Stomach (tissue), 9 donors: Measurements from ENCODE around the gene CYP2A6. TPM values are rescaled to one million over a fixed set of nuclear protein-coding genes. Genes with fewer than 3 reads are reported as not detected.
"Not testable (repeated sequence)": the region's sequence is repeated elsewhere in the genome, so short reads cannot be mapped to it uniquely, and the experiment has no call there.

ENCODE experiments used
- DNase-seq, 2 donors: peaks; one replicate each; pipeline versions ENCODE4 v3.0.0 to v3.0.0-alpha.2; 2013 to 2019
- H3K27ac ChIP-seq, 5 donors: fragments of 200-600 bp in 4 of 5; sonication (generic) in 4 of 5; one replicate each; pipeline ENCODE4 v1.5.1; 2013 to 2019; ENCODE audit warnings: mild to moderate bottlenecking in 1 of 5, moderate library complexity in 1 of 5
- H3K27me3 ChIP-seq, 3 donors: fragments of 200-600 bp; sonication (generic); one replicate each; pipeline ENCODE4 v1.5.1; 2017 to 2019; ENCODE audit warnings: mixed run types in 1 of 3
- H3K36me3 ChIP-seq, 4 donors: fragments of 200-600 bp; sonication (generic); 1 replicate in 3 of 4; 2 replicates in 1 of 4; pipeline ENCODE4 v1.5.1; 2016 to 2019
- H3K4me1 ChIP-seq, 4 donors: fragments of 200-600 bp; sonication (generic); one replicate each; pipeline ENCODE4 v1.5.1; 2016 to 2019
- H3K4me3 ChIP-seq, 4 donors: fragments of 200-600 bp; sonication (generic) in 3 of 4; one replicate each; pipeline ENCODE4 v1.5.1; 2016 to 2019; ENCODE audit warnings: mild to moderate bottlenecking in 1 of 4
- H3K9me3 ChIP-seq, 4 donors: fragments of 200-600 bp; sonication (generic); one replicate each; pipeline ENCODE4 v1.5.1; 2016 to 2019
- CTCF ChIP-seq, 7 experiments: fragments of 450-650 bp in 4 of 7; fragments of 200-600 bp in 3 of 7; sonication (generic) in 3 of 7; IDR thresholded peaks; one replicate each; pipeline ENCODE4 v1.5.1; 2016 to 2019; ENCODE audit warnings: antibody characterized with exemption in 7 of 7, control low read depth in 2 of 7, mild to moderate bottlenecking in 1 of 7
- EP300 ChIP-seq: sonication (generic); formaldehyde crosslinking; IDR thresholded peaks from one replicate; pipeline ENCODE4 v1.6.1; 2017; ENCODE audit warnings: antibody characterized with exemption
- POLR2A ChIP-seq, 4 donors: fragments of 450-650 bp; IDR thresholded peaks; one replicate each; pipeline ENCODE4 v1.6.1; 2016; ENCODE audit warnings: antibody characterized with exemption in 4 of 4, control low read depth in 2 of 4, mild to moderate bottlenecking in 1 of 4, moderate library complexity in 1 of 4
- POLR2AphosphoS5 ChIP-seq, 3 donors: sonication (generic); formaldehyde crosslinking; IDR thresholded peaks; one replicate each; pipeline ENCODE4 v1.6.1; 2016; ENCODE audit warnings: antibody characterized with exemption in 3 of 3
- WGBS, 5 donors: extraction: QIAGEN DNeasy Blood & Tissue Kit in 3 of 5; methylation state at CpG; one replicate each; pipeline versions ENCODE4 v1.1.5 to v1.1.7; 2013 to 2018; 5-methylcytosine and 5-hydroxymethylcytosine counted together
- intact Hi-C: fragments of 100-400 bp; cut with DNase I; formaldehyde crosslinking; loops from one replicate; pipeline ENCODE4 v1.15.1; 2023; ENCODE audit warnings: low total_unique reads
- polyA plus RNA-seq, 3 donors: library from polyadenylated mRNA; stranded (reverse); fragments of 200-250 nt; gene quantifications; one replicate each; pipeline ENCODE4 v1.2.3, GENCODE V29; 2013
- total RNA-seq, 5 donors: library from RNA; depleted of rRNA; stranded (reverse); fragments of >200 nt; gene quantifications; one replicate each; pipeline versions ENCODE4 v1.1.0 to v1.2.3, GENCODE V29; 2014 to 2016
- donor health status: healthy with polysubstance abuse.
- donor health status: Bipolar disorder and iron deficiency.
- donor health status: healthy.

Gene CYP2A6
- total and polyA plus RNA-seq, 8 donors: not detected

GRCh38 chr19:40832431-40832790 lies 17.8 kb downstream of the CYP2A6 start:
- H3K27ac ChIP-seq, DNase-seq, H3K4me1 ChIP-seq, H3K9me3 ChIP-seq, H3K4me3 ChIP-seq, H3K27me3 ChIP-seq, intact Hi-C loops: not testable (repeated sequence)
- H3K36me3 ChIP-seq: peaks cover 0 to 13% (median 4%) of the 10 kb centered on the region in 4 donors
- WGBS, 5 donors: 56 to 77% (median 77%) methylated on average over 4 of the region's 4 CpGs

DNA sequence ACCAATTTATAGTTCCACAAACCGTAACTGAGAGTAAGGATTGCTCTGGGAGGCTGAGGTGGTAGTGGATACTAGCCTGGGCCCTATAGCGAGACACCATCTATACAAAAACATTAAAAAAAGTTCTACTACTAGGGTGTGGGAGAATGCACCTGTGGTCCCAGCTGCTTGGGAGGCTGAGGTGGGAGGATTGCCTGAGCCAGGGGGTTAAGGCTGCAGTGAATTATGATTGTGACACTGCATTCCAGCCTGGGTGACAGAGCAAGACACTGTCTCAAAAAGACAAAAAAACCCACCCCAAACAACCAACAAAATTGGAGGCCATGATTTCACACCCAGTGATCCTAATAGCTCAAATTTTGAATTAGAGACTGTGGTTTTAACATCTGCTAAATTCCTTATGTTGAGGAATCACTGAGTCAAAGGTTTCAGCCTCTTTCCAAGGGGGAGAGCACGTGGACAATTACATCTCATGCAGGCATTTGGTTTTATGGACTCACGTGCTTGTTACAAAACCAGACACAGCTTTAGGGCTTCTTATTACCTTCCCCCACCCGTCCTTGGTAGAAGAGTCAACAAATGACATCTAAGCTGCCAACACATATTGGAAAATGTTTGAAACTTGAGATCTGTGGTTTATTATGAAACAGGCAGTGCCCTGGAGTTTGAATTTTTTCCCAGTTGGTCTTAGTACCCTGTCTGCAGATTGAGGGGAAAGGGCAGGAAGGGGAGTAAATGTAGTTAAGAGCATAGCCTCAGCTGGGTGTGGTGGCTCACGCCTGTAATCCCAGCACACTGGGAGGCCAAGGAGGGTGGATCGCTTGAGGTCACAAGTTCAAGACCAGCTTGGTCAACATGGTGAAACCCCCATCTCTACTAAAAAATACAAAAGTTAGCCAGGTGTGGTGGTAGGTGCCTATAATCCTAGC lies 18.5 kb downstream of the CYP2A6 start:
- Histone ChIP-seq H3K27ac (peak overlapping the region in 1 of 5 donors; percentile 17), H3K9me3 (no peaks in the 10 kb centered on the region), H3K4me1 (peaks cover 0 to 4% (median 0%) of the 10 kb centered on the region in 4 donors), H3K4me3 (no peak overlapping the region), H3K36me3 (peaks cover 0 to 20% (median 11%) of the 10 kb centered on the region in 4 donors), H3K27me3 (no peaks in the 10 kb centered on the region)
- TF ChIP-seq EP300 (no peak), POLR2A (IDR thresholded peaks at IDR 0.05) (no peak), CTCF (IDR thresholded peaks at IDR 0.05) (no peak), POLR2AphosphoS5 (IDR thresholded peaks at IDR 0.05) (no peak)
- 47 to 67% (median 56%) methylated on average over 7 of the region's 7 CpGs for WGBS, 5 donors
- intact Hi-C loops: no loop called here
- peak in 1 of 2 donors; percentile 74 for DNase-seq

- intact Hi-C loops, DNase-seq, H3K27me3 ChIP-seq, H3K4me1 ChIP-seq, H3K4me3 ChIP-seq, H3K9me3 ChIP-seq, H3K27ac ChIP-seq: not testable (repeated sequence)
- WGBS, 5 donors: 94 to 98% (median 95%) methylated on average over 16 of the region's 16 CpGs
- H3K36me3 ChIP-seq: peaks cover 0 to 22% (median 13%) of the 10 kb centered on the region in 4 donors
Measured at GRCh38 chr19:40830741-40831140, 19.5 kb downstream of the CYP2A6 start.

- H3K4me3 ChIP-seq: no peak overlapping the region
- H3K9me3 ChIP-seq: no peaks in the 10 kb centered on the region
- no peaks in the 10 kb centered on the region for H3K27me3 ChIP-seq
- no peak for DNase-seq
- H3K4me1 ChIP-seq: peaks cover 0 to 4% (median 0%) of the 10 kb centered on the region in 4 donors
- intact Hi-C loops: no loop called here
- H3K27ac ChIP-seq: no peak overlapping the region
- peaks cover 0 to 22% (median 13%) of the 10 kb centered on the region in 4 donors for H3K36me3 ChIP-seq
- no peak for TF ChIP-seq POLR2A (IDR thresholded peaks at IDR 0.05)
- no peak for TF ChIP-seq CTCF (IDR thresholded peaks at IDR 0.05)
- TF ChIP-seq EP300: no peak
- TF ChIP-seq POLR2AphosphoS5 (IDR thresholded peaks at IDR 0.05): no peak
Measured at GRCh38 chr19:40829205-40829604, 21.0 kb downstream of the CYP2A6 start.

- Histone ChIP-seq H3K4me3 (no peak overlapping the region), H3K27ac (no peak overlapping the region), H3K4me1 (peaks cover 1 to 16% (median 10%) of the 10 kb centered on the region in 4 donors), H3K27me3 (no peaks in the 10 kb centered on the region), H3K36me3 (peaks cover 0 to 22% (median 13%) of the 10 kb centered on the region in 4 donors), H3K9me3 (no peaks in the 10 kb centered on the region)
- TF ChIP-seq EP300: no peak
- TF ChIP-seq CTCF (IDR thresholded peaks at IDR 0.05): no peak
- 93 to 98% (median 96%) methylated on average over 22 of the region's 22 CpGs for WGBS, 5 donors
- intact Hi-C loops: no loop called here
- peak in 1 of 2 donors; percentile 23 for DNase-seq
Measured at GRCh38 chr19:40827386-40828247, 22.6 kb downstream of the CYP2A6 start.

DNA sequence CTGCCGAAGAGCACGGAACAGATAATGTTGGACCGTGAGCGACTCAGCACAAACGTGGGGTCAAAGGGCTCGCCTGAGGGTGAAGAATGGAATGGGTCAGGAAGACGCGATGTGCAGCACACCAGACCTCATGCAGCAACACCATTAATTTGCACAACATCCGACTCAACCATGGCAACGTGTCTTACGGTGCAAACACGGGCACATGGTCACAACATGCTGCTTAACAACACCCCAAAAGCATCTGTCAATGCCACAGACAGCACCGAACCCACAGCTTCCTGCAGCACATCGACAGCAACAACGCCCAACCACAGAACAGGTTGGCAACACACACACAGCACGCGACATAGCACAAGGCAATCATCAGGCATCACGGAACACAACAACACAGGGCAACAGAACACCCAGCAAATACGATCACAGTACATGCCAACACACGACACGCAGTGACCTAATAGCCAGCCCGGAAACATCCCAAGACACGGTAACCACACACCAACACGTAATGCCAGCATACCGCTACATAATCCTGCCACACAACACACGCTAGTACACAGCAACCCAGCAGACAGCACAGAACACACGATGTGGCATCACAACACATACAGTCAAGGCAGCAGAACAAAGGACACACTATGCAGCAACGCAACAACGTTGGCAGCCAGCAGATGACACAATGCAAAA lies 23.4 kb downstream of the CYP2A6 start:
- Histone ChIP-seq H3K36me3 (peaks cover 0 to 22% (median 13%) of the 10 kb centered on the region in 4 donors), H3K4me1 (peaks cover 6 to 23% (median 15%) of the 10 kb centered on the region in 4 donors)
- H3K9me3 ChIP-seq, H3K27me3 ChIP-seq, H3K27ac ChIP-seq, intact Hi-C loops, H3K4me3 ChIP-seq: not testable (repeated sequence)
- 78 to 89% (median 83%) methylated on average over 29 of the region's 29 CpGs for WGBS, 5 donors
- DNase-seq: peak in 1 of 2 donors; percentile 25

GRCh38 chr19:40826312-40826698 lies 23.9 kb downstream of the CYP2A6 start:
- intact Hi-C loops, H3K27ac ChIP-seq, H3K4me3 ChIP-seq, DNase-seq, H3K27me3 ChIP-seq, H3K9me3 ChIP-seq: not testable (repeated sequence)
- H3K36me3 ChIP-seq: peaks cover 0 to 22% (median 13%) of the 10 kb centered on the region in 4 donors
- H3K4me1 ChIP-seq: peaks cover 6 to 23% (median 15%) of the 10 kb centered on the region in 4 donors
- 76 to 91% (median 83%) methylated on average over 6 to 8 of the region's 14 CpGs for WGBS, 5 donors
